Vagina (tissue), 2 donors: ENCODE results near the gene RRP1B. TPM values are rescaled to one million over a fixed set of nuclear protein-coding genes. Genes with fewer than 3 reads are reported as not detected.

Experiments
- DNase-seq, 2 donors: peaks; one replicate each; pipeline ENCODE4 v3.0.0-alpha.2; 2017; ENCODE audit errors: extremely low spot score in 2 of 2
- H3K27ac ChIP-seq: fragments of 200-600 bp; sonication (generic); one replicate; pipeline ENCODE4 v1.5.1; 2019
- H3K27me3 ChIP-seq: fragments of 200-600 bp; sonication (generic); one replicate; pipeline ENCODE4 v1.5.1; 2019
- H3K36me3 ChIP-seq, 2 donors: fragments of 200-600 bp; sonication (generic); one replicate each; pipeline ENCODE4 v1.5.1; 2017 to 2019
- H3K4me1 ChIP-seq: fragments of 200-600 bp; sonication (generic); one replicate; pipeline ENCODE4 v1.5.1; 2019
- H3K4me3 ChIP-seq, 2 donors: fragments of 200-600 bp; sonication (generic); 1 replicate in 1 of 2; 2 replicates in 1 of 2; pipeline ENCODE4 v1.5.1; 2016 to 2019
- H3K9me3 ChIP-seq: fragments of 200-600 bp; sonication (generic); one replicate; pipeline ENCODE4 v1.5.1; 2019
- CTCF ChIP-seq, 3 experiments: fragments of 450-650 bp in 2 of 3; fragments of 200-600 bp in 1 of 3; sonication (generic) in 1 of 3; IDR thresholded peaks; one replicate each; pipeline ENCODE4 v1.5.1; 2017 to 2019; ENCODE audit warnings: antibody characterized with exemption in 3 of 3, mild to moderate bottlenecking in 2 of 3, moderate library complexity in 2 of 3
- POLR2A ChIP-seq, 2 donors: fragments of 450-650 bp; IDR thresholded peaks; one replicate each; pipeline ENCODE4 v1.6.1; 2017; ENCODE audit warnings: antibody characterized with exemption in 2 of 2, mild to moderate bottlenecking in 2 of 2, moderate library complexity in 2 of 2
- POLR2AphosphoS5 ChIP-seq, 2 donors: sonication (generic); formaldehyde crosslinking; IDR thresholded peaks; one replicate each; pipeline ENCODE4 v1.9.0; 2017; ENCODE audit warnings: antibody characterized with exemption in 2 of 2, mild to moderate bottlenecking in 2 of 2, low read depth in 1 of 2; ENCODE audit not compliant: insufficient read depth in 1 of 2
- intact Hi-C: fragments of 100-400 bp; cut with DNase I; formaldehyde crosslinking; loops from one replicate; pipeline ENCODE4 v1.15.1; 2023
- total RNA-seq: library from RNA; depleted of rRNA; stranded (reverse); fragments of >200 nt; gene quantifications from one replicate; pipeline ENCODE4 v1.2.3, GENCODE V29; 2016

Gene RRP1B
- total RNA-seq, 1 donor from 2014 or later: 18.9 TPM

- Histone ChIP-seq H3K27ac (no peak overlapping the region), H3K4me3 (no peak overlapping the region)
These were observed 62.6 kb downstream of the RRP1B start for GRCh38 chr21:43721939-43722338.

GRCh38 chr21:43723648-43724047 is 64.3 kb downstream of the RRP1B start:
- Histone ChIP-seq H3K27me3 (no peaks in the 10 kb centered on the region), H3K4me1 (peaks cover 70% of the 10 kb centered on the region), H3K27ac (no peak overlapping the region), H3K4me3 (no peak overlapping the region), H3K36me3 (no peaks in the 10 kb centered on the region), H3K9me3 (no peaks in the 10 kb centered on the region)
- intact Hi-C loops: loop anchor here (10.0 kb wide), 1 partner anchor 51 kb away; the partner anchor contains the start of gene CSTB
- no peak for TF ChIP-seq POLR2A (IDR thresholded peaks at IDR 0.05)
- TF ChIP-seq CTCF (IDR thresholded peaks at IDR 0.05): no peak
- no peak for TF ChIP-seq POLR2AphosphoS5 (IDR thresholded peaks at IDR 0.05; ENCODE audit: insufficient read depth in 1 of 2, low read depth in 1 of 2)
- DNase-seq: peak in 1 of 2 donors; percentile 85

More at GRCh38 chr21:43721939-43722338, 62.6 kb downstream of the RRP1B start:
- no peaks in the 10 kb centered on the region for H3K27me3 ChIP-seq
- H3K4me1 ChIP-seq: peaks cover 61% of the 10 kb centered on the region
- DNase-seq: no peak
- TF ChIP-seq POLR2A (IDR thresholded peaks at IDR 0.05) (no peak), POLR2AphosphoS5 (IDR thresholded peaks at IDR 0.05; ENCODE audit: insufficient read depth in 1 of 2, low read depth in 1 of 2) (no peak), CTCF (IDR thresholded peaks at IDR 0.05) (no peak)
- no peaks in the 10 kb centered on the region for H3K36me3 ChIP-seq
- H3K9me3 ChIP-seq: no peaks in the 10 kb centered on the region
- intact Hi-C loops: loop anchor here (10.0 kb wide), 1 partner anchor 53 kb away; the partner anchor contains the start of gene CSTB

- peak overlapping the region; percentile 96 for H3K27ac ChIP-seq
- H3K4me3 ChIP-seq: no peak overlapping the region
- TF ChIP-seq POLR2AphosphoS5 (IDR thresholded peaks at IDR 0.05; ENCODE audit: insufficient read depth in 1 of 2, low read depth in 1 of 2) (no peak), CTCF (IDR thresholded peaks at IDR 0.05) (no peak), POLR2A (IDR thresholded peaks at IDR 0.05) (no peak)
- intact Hi-C loops: loop anchor here (10.0 kb wide), 1 partner anchor 48 kb away; the partner anchor contains the start of gene CSTB
- peaks cover 70% of the 10 kb centered on the region for H3K4me1 ChIP-seq
- H3K27me3 ChIP-seq: no peaks in the 10 kb centered on the region
- no peaks in the 10 kb centered on the region for H3K36me3 ChIP-seq
- DNase-seq: no peak
- H3K9me3 ChIP-seq: no peaks in the 10 kb centered on the region
These were observed 67.5 kb downstream of the RRP1B start for GRCh38 chr21:43726686-43727518.

- intact Hi-C loops: loop anchor here (10.0 kb wide), 1 partner anchor 47 kb away; the partner anchor contains the start of gene CSTB
- Histone ChIP-seq H3K4me3 (peak overlapping the region; percentile 53 to 57), H3K4me1 (peaks cover 71% of the 10 kb centered on the region), H3K27ac (peak overlapping the region; percentile 96), H3K36me3 (no peaks in the 10 kb centered on the region), H3K27me3 (no peaks in the 10 kb centered on the region), H3K9me3 (no peaks in the 10 kb centered on the region)
- no peak for DNase-seq
- TF ChIP-seq CTCF (IDR thresholded peaks at IDR 0.05) (no peak), POLR2A (IDR thresholded peaks at IDR 0.05) (no peak), POLR2AphosphoS5 (IDR thresholded peaks at IDR 0.05; ENCODE audit: insufficient read depth in 1 of 2, low read depth in 1 of 2) (no peak)
These were observed 68.3 kb downstream of the RRP1B start for GRCh38 chr21:43727519-43728153.
